Activated CD8-positive, alpha-beta T cell treated with anti-CD3 and anti-CD28 coated beads for 36 hours (primary cell): Measurements from ENCODE around the gene EFEMP1. TPM values are rescaled to one million over a fixed set of nuclear protein-coding genes. Genes with fewer than 3 reads are reported as not detected.
"Not testable (repeated sequence)": the region's sequence is repeated elsewhere in the genome, so short reads cannot be mapped to it uniquely, and the experiment has no call there.

ENCODE experiments used
- ATAC-seq: fragments of 200-7000 bp; cut with Tn5 transposase; one replicate; pipeline ENCODE4 v1.10.0; 2021; ENCODE audit warnings: mild to moderate bottlenecking, moderate library complexity
- CTCF ChIA-PET: fragments of 350-600 bp; sonication (Branson Sonifier 250); formaldehyde crosslinking; loops from one replicate; lab custom pipeline; 2021; ENCODE audit warnings: antibody characterized with exemption; lab: Charles Lee
- POLR2A ChIA-PET: fragments of 350-600 bp; sonication (Branson Sonifier 250); formaldehyde crosslinking; loops from one replicate; lab custom pipeline; 2021; ENCODE audit warnings: antibody characterized with exemption; lab: Charles Lee
- DNase-seq: peaks from one replicate; pipeline ENCODE4 v3.0.0-alpha.2; 2020
- H3K27ac Mint-ChIP-seq: one replicate; pipeline ENCODE4 v1.8.0; 2021; ENCODE audit warnings: mild to moderate bottlenecking, mixed read lengths
- H3K27me3 Mint-ChIP-seq: one replicate; pipeline ENCODE4 v1.8.0; 2021; ENCODE audit warnings: mixed read lengths
- H3K36me3 Mint-ChIP-seq: one replicate; pipeline ENCODE4 v1.8.0; 2021; ENCODE audit warnings: low read depth, mixed read lengths
- H3K4me1 Mint-ChIP-seq: one replicate; pipeline ENCODE4 v1.8.0; 2021; ENCODE audit warnings: low read depth, mixed read lengths
- H3K4me3 Mint-ChIP-seq: one replicate; pipeline ENCODE4 v1.8.0; 2021; ENCODE audit warnings: mild to moderate bottlenecking, moderate library complexity, mixed read lengths
- H3K9me3 Mint-ChIP-seq: one replicate; pipeline ENCODE4 v1.8.0; 2021; ENCODE audit warnings: mixed read lengths
- intact Hi-C: fragments of 100-400 bp; cut with micrococcal nuclease; formaldehyde crosslinking; loops from one replicate; pipeline ENCODE4 v1.10.0; 2022
- total RNA-seq, 2 experiments: library from RNA; stranded (reverse); gene quantifications; one replicate each; pipeline ENCODE4 v1.2.3, GENCODE V29; 2021
- TF ChIP-seq, protein P1 (sequence below): fragments of 200-600 bp; IDR thresholded peaks from one replicate; pipeline ENCODE4 v1.8.0; 2022; ENCODE audit warnings: antibody characterized with exemption, mild to moderate bottlenecking

The EFEMP1 gene
- total RNA-seq, 2 experiments from 2014 or later, result not detected

DNA sequence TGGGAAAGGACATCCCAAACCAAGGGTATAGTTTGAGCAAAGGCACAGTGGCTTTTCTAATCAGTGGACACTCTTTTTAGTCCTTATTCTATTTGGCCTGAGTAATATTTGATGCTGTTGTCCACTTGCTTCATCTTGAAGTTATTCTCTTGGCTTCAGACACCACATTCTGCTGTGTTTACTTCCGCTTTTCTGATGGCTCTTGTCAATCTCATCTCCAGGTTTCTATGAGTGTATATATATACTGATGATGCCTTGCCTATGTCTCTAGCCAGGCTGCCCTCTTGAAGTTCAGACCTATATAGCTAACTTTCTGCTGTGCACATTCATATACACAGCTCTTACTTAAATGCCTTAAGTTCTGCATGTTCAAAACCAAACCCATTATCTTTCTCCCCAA lies 83.1 kb downstream of the EFEMP1 start:
- intact Hi-C loops, result no loop called here
- Mint-ChIP-seq H3K27me3 (no peaks in the 10 kb centered on the region), H3K36me3 (no peaks in the 10 kb centered on the region), H3K9me3 (no peaks in the 10 kb centered on the region), H3K4me1 (no peaks in the 10 kb centered on the region), H3K4me3 (no peak overlapping the region), H3K27ac (no peak overlapping the region)
- POLR2A ChIA-PET, result interaction anchor here (0.6 kb wide), 1 partner anchor 324 kb away, joined by 3 read pairs; no protein-coding TSS in a partner anchor
- ATAC-seq, result no peak
- DNase-seq, result no peak
- CTCF ChIA-PET, result no interaction called here
- TF ChIP-seq, protein P1, sequence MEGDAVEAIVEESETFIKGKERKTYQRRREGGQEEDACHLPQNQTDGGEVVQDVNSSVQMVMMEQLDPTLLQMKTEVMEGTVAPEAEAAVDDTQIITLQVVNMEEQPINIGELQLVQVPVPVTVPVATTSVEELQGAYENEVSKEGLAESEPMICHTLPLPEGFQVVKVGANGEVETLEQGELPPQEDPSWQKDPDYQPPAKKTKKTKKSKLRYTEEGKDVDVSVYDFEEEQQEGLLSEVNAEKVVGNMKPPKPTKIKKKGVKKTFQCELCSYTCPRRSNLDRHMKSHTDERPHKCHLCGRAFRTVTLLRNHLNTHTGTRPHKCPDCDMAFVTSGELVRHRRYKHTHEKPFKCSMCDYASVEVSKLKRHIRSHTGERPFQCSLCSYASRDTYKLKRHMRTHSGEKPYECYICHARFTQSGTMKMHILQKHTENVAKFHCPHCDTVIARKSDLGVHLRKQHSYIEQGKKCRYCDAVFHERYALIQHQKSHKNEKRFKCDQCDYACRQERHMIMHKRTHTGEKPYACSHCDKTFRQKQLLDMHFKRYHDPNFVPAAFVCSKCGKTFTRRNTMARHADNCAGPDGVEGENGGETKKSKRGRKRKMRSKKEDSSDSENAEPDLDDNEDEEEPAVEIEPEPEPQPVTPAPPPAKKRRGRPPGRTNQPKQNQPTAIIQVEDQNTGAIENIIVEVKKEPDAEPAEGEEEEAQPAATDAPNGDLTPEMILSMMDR, result no peak

DNA sequence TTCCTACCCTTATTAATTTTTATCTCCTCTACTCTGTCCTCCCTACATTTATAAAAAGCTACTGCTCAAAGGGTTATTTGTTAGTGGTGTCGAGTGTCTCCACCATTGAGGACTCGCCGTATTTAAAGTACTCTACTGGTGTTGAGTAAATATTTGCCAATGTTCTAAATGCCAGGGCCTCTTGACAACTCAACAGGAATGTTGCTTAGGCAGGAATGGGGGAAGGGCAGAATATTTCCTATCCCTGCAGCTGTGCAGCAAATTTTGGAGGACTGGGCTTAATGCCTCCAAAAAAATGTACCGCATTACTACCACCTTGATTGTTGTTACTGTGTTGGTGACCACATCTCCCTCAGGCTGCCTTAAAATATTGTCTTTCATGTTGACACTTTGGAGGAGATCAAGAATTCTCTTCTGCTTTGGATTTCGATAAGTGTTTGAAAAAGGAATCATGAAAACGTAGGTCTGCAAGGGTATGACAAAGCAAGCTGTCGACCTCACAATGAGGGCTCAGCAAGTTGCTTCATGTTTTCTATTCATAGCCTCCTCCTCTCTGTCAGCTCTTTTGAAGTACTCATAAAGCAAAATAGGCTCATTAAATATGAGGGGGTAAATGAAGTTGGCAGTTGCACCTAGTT lies 84.3 kb downstream of the EFEMP1 start:
- Mint-ChIP-seq H3K36me3 (no peaks in the 10 kb centered on the region), H3K9me3 (no peaks in the 10 kb centered on the region), H3K27ac (no peak overlapping the region), H3K4me1 (no peaks in the 10 kb centered on the region), H3K27me3 (no peaks in the 10 kb centered on the region), H3K4me3 (no peak overlapping the region)
- TF ChIP-seq, protein P1, result no peak
- POLR2A ChIA-PET, result interaction anchor here (0.8 kb wide), 1 partner anchor 100 kb away, joined by 3 read pairs; no protein-coding TSS in a partner anchor
- ATAC-seq (no peak), DNase-seq (no peak)
- intact Hi-C loops, result no loop called here
- CTCF ChIA-PET, result no interaction called here

DNA sequence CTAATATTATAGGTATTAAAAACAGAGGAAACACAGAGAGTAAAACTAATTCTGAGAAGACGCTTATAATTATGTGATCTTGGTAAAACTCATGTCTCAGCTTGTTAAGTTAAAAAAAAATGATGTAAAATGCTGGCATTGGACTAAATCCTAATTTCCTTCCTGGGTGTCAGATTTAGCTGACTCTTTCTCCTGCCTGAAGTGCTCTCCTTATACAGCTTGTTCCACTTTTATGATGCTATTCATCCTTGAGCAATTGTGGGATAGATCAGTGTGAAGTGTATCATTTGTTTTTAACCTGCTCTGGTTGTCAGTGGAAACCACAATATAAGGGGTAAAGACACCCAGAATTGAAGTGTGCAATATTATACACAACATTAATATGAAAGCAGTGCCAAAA lies 84.9 kb downstream of the EFEMP1 start:
- ATAC-seq (no peak), DNase-seq (no peak)
- no peaks in the 10 kb centered on the region for H3K36me3 Mint-ChIP-seq
- intact Hi-C loops, result no loop called here
- H3K27me3 Mint-ChIP-seq, result no peaks in the 10 kb centered on the region
- no peaks in the 10 kb centered on the region for H3K4me1 Mint-ChIP-seq
- CTCF ChIA-PET, result no interaction called here
- TF ChIP-seq, protein P1, result no peak
- H3K4me3 Mint-ChIP-seq, result no peak overlapping the region
- no peaks in the 10 kb centered on the region for H3K9me3 Mint-ChIP-seq
- POLR2A ChIA-PET, result interaction anchor here (0.8 kb wide), 1 partner anchor 101 kb away, joined by 3 read pairs; no protein-coding TSS in a partner anchor
- no peak overlapping the region for H3K27ac Mint-ChIP-seq

DNA sequence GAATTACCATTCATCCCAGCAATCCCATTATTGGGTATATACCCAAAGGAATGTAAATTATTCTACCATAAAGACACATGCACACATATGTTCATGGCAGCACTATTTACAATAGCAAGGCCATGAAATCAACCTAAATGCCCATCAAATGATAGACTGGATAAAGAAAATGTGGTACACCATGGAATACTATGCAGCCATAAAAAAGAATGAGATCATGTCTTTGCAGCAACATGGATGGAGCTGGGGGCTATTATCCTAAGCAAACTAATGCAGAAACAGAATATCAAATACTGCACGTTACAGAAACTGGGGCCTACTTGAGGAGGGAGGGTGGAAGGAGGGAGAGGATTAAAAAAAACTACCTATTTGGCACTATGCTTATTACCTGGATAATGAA lies 85.5 kb downstream of the EFEMP1 start:
- ATAC-seq, H3K9me3 Mint-ChIP-seq, CTCF ChIA-PET, H3K4me3 Mint-ChIP-seq, H3K36me3 Mint-ChIP-seq, H3K27ac Mint-ChIP-seq, H3K4me1 Mint-ChIP-seq, intact Hi-C loops, POLR2A ChIA-PET, H3K27me3 Mint-ChIP-seq, DNase-seq: not testable (repeated sequence)

DNA sequence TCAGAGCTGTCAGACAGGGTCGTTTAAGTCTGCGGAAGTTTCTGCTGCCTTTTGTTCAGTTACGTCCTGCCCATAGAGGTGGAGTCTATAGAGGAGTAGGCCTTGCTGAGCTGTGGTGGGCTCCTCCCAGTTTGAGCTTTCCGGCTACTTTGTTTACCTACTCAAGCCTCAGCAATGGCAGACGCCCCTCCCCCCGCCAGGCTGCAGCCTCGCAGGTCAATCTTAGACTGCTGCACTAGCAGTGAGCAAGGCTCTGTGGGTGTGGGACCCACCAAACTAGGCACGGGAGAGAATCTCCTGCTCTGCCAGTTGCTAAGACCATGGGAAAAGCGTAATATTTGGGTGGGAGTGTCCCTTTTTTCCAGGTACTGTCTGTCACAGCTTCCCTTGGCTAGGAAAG lies 86.5 kb downstream of the EFEMP1 start:
- TF ChIP-seq, protein P1, result no peak
- Mint-ChIP-seq H3K36me3 (no peaks in the 10 kb centered on the region), H3K4me1 (no peaks in the 10 kb centered on the region), H3K4me3 (no peak overlapping the region), H3K27me3 (no peaks in the 10 kb centered on the region), H3K9me3 (no peaks in the 10 kb centered on the region), H3K27ac (no peak overlapping the region)
- DNase-seq, result no peak
- no peak for ATAC-seq
- ChIA-PET CTCF (no interaction called here), POLR2A (no interaction called here)
- intact Hi-C loops, result no loop called here

DNA sequence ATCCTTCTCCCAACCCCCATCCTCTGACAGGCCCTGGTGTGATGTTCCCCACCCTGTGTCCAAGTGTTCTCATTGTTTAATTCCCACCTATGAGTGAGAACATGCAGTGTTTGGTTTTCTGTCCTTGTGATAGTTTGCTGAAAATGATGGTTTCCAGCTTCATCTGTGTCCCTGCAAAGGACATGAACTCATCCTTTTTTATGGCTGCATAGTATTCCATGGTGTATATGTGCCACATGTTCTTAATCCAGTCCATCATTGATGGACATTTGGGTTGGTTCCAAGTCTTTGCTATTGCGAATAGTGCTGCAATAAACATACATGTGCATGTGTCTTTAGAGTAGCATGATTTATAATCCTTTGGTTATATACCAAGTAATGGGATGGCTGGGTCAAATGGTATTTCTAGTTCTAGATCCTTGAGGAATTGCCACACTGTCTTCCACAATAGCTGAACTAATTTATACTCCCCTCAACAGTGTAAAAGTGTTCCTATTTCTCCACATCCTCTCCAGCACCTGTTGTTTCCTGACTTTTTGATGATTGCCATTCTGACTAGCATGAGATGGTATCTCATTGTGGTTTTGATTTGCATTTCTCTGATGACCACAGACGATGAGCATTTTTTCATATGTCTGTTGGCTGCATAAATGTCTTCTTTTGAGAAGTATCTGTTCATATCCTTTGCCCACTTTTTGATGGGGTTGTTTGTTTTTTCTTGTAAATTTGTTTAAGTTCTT lies 91.7 kb downstream of the EFEMP1 start:
- DNase-seq, H3K4me3 Mint-ChIP-seq, CTCF ChIA-PET, ATAC-seq, intact Hi-C loops, H3K9me3 Mint-ChIP-seq, H3K36me3 Mint-ChIP-seq, POLR2A ChIA-PET, H3K4me1 Mint-ChIP-seq, H3K27me3 Mint-ChIP-seq, H3K27ac Mint-ChIP-seq: not testable (repeated sequence)
